ENCODE data around the gene LCLAT1.

Gene LCLAT1

DNA sequence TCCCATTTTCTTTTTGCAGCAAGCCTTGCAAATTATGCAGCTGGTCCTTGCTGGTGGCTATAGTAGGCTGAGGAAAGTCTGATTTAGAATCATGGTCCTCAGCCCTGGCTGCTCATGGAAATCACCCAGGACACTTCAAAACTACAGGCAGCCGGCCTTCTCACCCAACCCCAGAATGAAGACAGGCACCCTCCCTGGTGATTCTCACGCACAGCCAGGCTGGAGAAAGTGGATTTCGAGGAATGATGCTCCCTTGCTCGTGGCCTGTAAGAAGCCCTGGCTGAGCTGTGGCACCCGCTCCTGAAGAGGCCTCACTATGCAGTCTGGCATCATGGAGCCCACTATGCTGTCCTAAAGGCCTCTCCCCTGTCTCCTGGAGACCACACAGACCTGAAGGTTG lies 202.8 kb downstream of the LCLAT1 start:
- DNase-seq = no peak

DNA sequence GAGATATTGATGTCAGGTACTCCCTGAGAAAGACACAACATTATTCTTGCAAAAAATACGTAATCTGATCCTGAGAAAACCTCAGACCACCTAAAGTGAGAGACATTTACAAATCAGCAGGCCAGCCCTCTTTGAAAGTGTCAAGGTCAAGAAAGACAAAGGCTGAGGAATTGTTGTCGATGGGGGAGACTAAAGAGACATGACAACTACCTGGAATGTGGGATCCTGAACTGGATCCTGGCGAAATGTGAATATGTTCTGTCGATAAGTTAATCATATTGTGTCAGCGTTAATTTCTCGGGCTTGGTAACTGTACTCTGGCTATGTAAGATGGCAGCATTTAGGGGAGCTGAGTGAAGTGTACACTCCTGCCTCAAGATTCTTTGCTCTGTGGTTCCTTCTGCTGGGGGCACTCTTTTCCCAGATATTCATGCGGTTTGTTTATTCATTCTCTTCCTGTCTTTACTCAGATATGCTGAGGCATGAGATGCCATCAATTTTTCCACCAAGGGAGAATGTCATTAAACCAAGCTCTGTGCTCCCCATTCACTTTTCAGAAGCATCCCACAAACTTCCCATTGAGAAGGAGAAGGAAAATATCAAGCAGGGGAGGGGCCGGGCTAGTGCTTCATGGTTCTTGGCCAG lies 205.3 kb downstream of the LCLAT1 start:
- DNase-seq = no peak

DNA sequence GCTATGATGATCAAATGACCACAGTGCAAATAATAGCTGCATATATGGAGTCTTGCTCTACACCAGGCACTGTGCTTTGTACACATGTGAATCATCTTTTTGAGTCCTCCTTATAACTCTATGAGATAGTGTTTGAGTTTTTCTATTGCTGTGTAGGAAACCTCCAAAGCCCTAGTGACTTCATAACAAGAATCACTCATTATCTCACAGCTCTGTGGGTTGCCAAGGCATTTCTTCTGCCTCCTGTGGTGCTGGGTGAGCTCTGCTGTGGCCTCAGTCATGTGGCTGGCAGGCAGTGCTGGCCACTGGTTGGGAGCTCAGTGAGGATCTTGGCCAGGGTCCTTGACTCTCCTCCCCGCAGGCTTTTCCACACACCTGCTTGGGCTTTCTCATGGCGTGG lies 206.8 kb downstream of the LCLAT1 start:
- no peak for DNase-seq

DNA sequence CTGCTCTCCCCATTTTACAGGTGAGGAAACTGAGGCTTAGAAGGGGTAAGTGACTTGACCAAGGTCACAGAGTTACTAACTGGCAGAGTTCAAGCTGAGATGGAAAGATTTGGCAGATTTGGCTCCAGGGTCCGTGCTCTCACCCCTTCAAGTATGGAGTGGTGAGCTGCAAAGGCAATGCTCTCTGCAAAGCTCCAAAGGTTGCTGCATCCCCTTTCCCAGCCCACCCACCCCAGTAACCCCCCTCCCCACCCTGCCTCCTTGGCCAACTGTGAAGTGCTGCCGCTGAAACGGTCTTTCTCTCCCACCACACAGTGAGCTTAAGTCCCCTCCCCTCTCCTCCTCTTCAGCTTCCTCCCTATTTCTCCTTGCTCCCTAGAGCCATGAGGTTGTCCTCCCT lies 207.4 kb downstream of the LCLAT1 start:
- no peak for DNase-seq

DNA sequence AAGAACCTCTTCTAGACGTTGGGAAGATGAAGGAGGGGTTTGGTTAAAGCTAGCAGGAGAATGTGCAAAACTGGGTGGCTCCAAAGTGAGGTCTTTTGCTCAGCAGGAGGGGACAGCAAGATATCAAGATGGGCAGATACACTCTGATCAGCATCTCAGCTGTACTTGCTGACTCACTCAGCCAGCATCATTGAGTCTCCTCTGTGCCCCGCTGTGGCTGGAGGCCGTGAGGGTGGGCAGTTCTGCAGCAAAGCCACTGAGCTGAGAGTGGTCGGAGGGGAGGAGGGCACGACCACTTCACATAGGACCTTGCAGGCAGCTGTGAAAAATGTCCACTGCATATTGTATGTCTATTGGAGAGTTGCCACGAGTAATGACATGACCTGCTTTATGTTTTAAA lies 208.2 kb downstream of the LCLAT1 start:
- no peak for DNase-seq

DNA sequence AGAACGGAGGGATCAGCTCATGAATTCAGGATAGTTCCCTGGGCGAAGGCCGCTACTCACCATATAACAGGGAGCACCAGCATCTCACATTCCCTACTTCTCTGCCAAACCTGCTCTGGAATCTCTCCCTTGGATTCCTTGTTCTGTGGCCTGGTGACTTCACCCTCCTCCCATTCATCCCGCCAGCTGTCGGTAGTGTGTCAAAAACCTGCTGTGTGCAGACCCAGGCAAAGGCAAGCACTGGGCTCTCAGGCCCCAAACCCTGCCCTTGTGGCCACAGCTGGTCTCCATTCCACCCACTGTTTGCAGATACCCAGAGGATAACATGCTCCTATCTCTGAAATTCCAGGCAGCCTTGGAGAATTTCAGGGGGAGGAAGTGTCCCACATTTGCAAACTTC lies 208.6 kb downstream of the LCLAT1 start:
- no peak for DNase-seq

DNA sequence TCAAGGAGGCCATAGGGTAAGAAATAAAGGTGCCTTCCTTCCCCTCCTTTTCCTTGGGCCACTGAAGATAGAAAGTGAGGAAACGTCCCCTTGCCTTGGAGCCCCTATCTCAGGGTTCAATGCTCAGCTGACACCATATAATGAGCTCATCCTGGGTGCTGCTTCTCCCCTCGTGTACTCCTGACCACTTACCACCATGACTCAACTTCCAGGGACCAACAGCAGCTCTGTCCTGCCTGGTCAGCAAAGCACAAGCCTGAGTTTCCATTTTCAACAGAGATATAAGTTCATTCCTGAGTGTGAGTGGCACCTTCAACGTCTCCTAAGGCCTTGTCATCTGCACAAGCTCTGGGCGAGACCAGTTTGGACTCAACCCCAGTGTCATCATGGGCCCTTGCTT lies 209.0 kb downstream of the LCLAT1 start:
- DNase-seq = peak in 1 of 2 donors; percentile 10

DNA sequence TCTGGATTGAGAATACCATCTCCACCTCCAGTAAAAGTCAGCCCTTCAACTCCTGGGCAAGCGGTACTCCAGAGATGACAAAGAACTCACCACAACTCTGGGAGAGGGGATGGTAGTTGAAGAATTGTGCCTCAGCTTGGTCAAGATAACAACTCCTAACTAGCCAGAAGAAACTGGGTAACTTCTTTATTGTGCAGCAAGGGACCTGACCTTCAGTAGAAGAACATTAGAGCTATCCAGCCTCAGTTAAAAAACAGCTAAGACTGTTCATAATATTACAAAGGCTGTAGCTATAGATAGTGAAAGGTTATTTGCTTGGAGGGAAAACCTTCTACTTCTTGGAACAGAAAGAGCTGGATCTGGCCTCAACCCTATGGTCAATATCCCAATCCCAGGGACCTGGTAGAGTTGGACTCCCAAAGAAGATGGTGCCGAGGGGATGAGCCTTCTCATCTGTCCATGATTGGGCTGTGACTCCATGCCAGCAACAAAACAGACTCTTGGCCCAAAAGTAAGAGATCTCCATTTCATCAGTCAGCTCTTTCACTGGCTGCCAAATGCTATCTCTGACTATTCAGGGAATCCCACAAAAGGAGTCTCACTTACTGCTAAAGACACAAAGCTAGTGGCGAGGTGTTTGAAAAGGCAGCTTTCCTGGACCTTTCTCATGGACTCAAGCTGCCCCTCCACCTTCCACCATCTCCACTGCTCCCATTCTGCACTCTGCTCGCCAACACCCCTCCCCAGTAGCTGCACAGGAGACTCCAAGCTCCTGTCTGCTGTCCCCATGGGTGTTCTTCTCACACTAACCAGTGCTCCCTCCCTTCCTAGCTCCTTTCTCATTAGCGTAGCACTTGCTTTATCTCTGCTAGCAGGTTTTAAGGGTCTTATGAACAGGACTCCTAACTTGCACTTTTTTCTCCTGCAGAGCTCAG lies 214.4 kb downstream of the LCLAT1 start:
- no peak for DNase-seq

DNA sequence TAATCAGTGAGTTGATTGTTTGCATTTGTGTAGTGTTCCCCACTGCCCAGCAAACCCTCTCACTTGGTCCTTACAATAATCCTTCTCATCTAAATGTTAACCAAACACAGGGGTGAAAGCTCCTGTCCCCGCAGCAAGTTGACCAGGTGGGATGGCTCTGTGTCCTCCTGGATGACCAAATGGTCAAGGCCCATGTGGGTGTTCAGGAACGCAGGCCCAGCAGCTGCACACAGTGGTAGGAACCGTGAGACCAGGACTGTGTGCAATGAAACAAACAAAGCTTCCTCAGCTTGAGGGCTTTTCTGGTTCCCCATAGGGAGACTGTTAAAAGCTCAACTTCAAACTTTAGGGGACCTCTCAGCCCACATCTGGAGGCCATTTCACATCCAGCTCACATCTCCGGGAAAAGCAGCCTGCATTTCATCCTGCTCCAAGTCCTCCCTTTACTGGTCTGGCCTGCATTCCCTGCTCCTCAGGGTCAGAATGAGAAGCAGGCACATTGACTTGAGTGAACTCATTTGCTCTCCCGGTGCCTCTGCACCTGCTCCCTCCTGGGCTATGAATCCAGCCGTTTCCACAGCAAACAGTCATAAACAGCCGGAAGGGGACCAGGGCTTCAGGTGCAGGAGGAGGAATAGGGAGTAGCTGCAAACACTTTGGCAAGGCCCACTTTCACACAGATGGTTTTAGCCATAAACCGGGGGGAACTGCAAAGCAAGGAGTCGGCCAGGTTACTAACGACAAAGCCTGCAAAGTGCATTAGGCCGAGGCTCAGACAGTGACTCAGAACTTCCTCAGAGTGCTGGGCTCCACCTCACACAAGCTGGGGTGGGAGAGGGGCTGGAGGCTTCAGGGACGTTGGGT lies 215.5 kb downstream of the LCLAT1 start:
- DNase-seq = no peak

DNA sequence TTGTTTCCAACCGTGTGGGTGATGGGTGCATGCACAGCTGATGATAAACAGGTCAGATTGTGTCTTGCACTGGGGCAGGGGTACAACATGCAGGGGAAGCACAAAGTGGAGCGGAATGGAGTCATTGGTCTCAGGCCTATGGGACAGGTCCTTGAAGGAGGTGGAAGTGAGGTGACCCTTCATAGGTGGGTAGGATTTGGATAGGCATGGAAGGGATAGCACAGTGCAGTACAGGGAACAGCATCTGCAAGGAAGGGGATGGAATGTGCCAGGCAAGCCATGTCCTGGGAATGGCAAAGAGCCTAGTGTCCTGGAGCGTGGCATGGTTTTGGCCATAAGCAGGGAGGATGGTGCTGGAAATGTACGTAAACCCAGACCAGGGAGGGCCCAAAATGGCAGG lies 216.3 kb downstream of the LCLAT1 start:
- no peak for DNase-seq

DNA sequence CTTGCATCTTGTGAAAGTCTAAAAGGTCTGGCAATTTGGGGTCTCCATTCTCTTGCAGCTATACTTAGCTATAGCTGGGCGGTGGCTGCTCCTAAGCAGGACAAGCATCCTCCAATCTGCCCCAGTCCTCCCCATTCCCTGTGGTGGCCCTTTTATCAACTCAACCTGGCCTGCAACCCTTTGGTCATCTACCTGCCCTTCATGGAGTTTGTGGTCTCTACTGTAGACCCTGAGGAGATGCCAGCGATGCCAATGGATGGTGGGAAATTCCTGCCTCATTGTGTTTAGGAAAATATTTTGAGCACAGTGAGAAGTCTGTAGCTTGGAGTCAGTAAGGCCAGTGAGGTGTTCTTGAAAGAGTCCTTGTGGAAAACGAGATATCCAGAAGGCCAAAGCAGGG lies 216.8 kb downstream of the LCLAT1 start:
- DNase-seq = no peak

DNA sequence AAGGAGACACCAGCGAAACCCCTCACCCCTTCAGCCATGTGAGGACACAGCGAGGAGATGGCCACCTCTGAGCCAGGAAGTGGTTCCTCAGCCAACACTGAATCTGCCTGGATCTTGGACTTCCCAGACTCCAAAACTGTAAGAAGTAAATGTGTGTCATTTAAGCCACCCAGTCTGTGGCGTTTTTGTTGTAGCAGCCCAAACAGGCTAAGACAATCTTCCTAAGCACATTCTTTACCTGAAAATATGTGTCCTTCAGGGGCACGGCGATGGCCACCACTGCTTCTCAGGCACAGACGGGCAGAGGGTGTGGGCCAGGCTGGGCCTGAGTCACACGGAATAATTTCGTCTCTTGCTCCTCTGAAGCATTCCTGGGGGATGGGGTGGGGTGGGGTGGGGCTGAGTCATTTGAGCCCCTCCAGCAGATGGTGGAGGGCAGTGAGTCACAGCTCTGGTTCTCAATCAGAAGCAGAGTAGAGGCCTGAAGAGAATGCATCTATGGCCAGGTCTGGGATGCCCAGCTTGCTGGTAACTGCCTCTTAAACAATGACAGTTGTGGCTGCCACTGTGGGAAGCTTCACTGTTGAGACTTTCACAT lies 217.8 kb downstream of the LCLAT1 start:
- DNase-seq = no peak

DNA sequence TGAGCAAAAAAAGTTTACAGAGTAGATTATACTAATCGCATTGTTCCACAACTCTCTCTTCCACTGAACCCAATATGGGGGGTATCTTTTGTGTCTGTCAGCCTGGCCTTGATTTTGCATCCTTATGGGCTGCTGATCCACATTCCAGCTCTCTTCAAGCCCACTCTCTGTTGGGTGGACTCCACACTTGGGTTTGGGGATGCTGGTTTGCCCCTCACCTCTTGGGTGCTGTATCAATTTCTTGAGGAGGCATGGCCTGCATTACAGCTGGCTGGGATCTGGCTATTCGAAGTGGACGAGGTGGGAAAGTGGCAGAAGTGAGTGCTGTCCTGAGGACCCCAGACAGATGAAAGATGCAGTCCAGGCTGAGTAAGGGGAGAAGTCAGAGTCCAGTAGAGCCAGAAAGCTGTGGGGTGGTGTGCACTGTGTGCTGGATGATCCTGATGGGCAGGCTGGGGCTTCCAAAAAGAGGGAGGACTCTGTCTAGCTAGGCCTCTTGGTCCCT lies 218.8 kb downstream of the LCLAT1 start:
- DNase-seq = no peak

DNA sequence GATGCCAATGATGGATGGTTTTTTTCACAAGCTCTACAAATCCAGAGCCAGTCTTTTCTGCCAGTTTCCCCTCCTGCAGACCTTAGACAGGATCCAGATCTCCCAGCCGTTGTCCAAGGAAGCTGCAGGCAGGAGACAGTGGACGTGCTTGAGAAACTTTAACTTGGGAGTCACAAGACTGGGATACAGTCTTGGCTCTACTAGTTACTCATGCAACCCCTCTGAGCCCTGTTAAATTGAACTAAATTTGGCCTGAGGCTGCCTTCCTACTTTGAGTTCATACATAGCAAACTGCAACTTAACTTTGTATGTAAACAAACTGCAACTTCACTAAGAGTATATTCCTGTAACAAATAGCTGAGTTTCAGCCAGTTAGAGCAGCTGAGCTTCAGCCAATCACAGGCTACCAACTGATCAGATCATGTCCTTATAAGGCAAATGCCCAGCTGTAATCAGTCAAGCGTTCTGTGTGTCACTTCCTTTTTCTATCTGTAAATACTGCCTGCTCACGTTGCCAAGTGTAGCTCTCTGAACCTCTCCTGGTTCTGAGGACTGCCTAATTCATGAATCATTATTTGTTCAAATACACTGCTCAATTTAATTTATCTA lies 219.3 kb downstream of the LCLAT1 start:
- peak; percentile 4 to 8 for DNase-seq

DNA sequence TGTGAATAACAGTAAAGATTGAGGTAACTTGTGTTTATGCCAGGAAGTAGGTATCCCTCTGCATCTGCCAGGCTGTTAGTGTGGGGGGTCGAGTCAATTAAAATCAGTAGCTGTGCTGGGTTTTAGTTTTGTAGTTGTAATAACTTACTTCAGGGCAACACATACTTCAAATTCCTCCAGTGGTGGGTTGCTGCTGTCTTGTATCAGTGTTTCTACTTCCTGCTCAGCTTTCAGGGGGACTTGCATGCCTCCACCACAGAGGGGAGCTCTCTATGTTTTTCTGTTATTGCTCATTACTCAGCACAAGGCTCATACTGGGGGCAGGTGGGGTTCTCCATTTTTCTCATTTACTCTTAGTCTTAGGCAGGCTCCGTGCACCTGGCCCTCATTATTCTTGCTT lies 223.4 kb downstream of the LCLAT1 start:
- no peak for DNase-seq

DNA sequence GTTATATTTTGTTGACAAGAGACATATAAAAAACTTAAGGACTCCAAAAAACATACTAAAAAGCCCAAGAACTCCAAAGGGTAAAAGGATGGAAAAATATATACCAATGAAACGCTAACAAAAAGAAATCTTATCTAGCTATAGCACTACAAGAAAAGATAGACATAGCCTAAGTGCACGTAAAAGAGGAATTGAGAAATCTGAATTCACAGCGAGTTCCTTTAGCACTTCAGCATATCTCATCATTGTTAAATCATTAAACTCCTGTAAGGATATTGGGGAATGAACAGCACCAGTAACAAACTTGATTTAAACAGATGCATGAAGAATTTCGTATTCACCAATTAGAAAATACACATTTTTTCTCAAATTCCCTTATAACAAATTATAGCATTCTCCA lies 226.1 kb downstream of the LCLAT1 start:
- no peak for DNase-seq

DNA sequence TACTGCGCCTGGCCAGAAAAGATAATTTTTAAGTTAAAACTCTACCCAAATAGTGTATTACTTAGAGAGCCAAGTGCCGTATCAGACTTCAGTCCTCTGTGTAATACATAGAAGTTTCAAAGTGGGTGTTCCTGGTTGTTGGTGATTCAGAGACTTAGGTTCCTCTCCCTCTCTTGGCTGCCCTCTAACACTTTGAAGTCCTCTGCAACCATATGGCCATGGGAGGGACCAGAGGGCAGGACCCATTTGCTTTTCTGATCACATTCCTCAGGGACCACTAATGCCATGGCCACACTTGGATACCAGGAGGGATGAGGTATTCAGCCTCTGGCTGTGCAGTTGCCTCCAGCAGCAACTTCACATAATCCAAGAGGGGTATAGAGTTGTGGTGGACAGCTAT lies 228.7 kb downstream of the LCLAT1 start:
- DNase-seq = no peak

DNA sequence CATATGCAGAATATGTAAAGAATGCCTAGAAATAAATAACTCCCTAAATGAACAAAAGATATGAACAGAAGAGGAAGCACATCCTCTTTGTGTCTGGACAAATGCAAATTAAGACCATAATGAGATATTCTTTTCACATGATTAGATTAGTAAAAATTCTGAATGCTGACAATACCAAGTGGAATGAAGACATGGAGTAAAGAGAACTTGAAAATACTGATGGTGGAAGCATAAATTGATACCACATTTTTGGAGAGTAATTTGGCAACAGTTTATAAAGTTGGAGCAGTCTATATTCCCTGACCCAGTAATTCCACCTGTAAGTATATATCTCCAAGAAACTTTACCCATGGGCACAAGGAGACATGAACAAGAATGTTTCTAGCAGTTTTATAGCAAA lies 230.2 kb downstream of the LCLAT1 start:
- no peak for DNase-seq

DNA sequence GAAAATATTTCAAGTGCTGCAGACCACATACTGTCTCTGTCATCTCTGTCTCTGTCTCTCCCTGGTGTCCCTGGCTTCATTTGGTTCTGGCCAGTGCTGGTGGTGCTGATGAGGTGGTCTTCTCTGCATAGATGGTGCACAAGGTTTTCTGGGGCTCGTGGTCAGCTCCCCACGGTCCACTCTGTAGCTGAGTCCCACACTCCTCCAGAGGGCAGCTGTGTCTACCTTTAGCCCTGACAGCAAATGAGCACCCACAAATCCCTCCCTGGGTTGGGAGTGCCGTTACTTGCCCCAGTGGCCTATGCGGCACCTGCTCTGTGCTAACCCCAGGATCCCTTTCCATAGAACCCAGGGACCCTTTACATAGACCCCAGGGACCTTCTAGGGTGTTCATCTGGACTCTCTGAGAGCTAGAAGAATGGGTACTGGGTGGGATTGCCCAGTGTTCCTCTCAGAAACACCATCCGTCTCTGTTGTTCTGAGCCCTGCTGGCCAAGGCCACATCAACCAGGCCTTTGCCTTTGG lies 230.9 kb downstream of the LCLAT1 start:
- no peak for DNase-seq

DNA sequence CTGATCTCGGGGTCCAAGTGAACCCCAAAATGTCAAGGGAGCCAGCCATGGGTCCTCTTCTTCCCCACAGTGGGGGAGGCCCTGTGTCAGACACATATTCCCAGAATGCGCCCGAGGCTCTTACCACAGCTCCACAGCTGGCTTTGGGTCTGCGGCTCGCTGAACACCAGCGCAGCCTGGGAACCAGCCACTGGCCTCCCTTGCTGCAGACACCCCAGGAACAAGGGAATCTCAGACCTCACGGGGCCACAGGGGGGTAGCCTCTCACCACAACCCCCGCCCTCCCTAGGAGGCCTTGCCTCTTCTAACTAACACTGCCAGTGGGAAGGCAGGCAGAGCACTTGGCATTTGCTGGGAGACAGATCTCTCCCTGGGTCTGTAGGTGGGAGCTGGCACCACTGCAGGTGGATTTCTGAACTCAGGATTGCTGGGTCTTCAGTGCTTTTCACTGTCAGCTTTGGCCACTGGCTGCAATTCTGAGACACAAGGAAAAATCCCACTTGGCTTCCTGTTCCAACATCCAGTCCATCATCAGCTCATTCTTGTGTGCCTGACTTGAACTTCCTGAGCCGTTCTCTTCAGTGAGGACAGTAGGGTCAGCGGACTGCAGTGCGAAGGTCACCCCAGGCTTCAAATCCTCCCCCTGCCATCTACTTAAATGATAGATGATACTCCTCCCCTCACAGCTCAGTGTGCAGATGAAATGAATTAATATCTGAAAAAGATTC lies 231.5 kb downstream of the LCLAT1 start:
- no peak for DNase-seq

DNA sequence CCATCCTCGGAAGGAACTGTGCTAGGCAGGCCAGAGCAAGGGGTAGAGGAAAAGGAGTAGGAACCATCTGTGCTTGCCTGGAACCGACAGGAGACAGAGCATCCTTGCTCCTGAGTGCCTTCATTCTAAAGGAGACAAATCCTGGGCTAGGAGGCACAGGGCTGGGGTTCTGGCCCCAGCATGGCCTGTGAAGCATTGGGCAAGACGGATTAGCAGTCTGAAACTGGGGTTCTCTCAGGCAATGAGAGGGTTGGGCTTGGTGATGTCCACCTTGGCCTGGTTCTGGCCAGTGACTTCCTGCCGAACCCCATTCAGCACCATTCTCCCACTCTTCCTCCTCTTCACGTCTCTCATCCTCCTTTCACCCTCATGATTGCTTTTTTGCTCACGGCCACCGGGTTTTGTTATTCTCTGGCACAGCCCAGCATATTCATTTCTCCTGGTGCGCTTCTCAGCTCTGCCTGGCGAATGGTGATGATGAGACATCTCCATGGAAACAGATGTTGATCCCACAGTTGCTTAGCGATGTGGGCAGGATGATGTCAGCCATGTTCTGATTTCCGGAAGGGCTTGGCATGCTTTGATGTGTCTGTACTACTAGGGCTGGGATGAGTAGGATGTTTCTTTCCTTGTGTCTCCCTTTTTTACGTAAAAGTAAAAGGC lies 232.5 kb downstream of the LCLAT1 start:
- DNase-seq = no peak
